SJSA1 (cell line): ENCODE measurements around the gene TUBB1. TPM values are rescaled to one million over a fixed set of nuclear protein-coding genes. Genes with fewer than 3 reads are reported as not detected.
"Not testable (repeated sequence)": the region's sequence is repeated elsewhere in the genome, so short reads cannot be mapped to it uniquely, and the experiment has no call there.

Experiments
- DNase-seq, 2 experiments: peaks; one replicate each; pipeline ENCODE4 v3.0.0-alpha.2; 2015 to 2020; ENCODE audit warnings: low spot score in 2 of 2, low read depth in 1 of 2
- H3K27ac ChIP-seq: fragments of 250-450 bp; sonication (Bioruptor Pico); 2 replicates; pipeline ENCODE4 v1.5.1; 2020; ENCODE audit warnings: mild to moderate bottlenecking, moderate library complexity
- H3K27me3 ChIP-seq: fragments of 250-450 bp; sonication (Bioruptor Pico); replicated peaks from 2 replicates; pipeline ENCODE4 v1.5.1; 2020; ENCODE audit warnings: mild to moderate bottlenecking, moderate library complexity
- H3K36me3 ChIP-seq: fragments of 250-450 bp; sonication (Bioruptor Pico); 2 replicates; pipeline ENCODE4 v1.5.1; 2020; ENCODE audit warnings: mild to moderate bottlenecking
- H3K4me1 ChIP-seq: fragments of 250-450 bp; sonication (Bioruptor Pico); replicated peaks from 2 replicates; pipeline ENCODE4 v1.6.1; 2021; ENCODE audit warnings: mild to moderate bottlenecking
- H3K4me3 ChIP-seq: fragments of 250-450 bp; sonication (Bioruptor Pico); 2 replicates; pipeline ENCODE4 v1.5.1; 2020; ENCODE audit warnings: mild to moderate bottlenecking
- H3K9me3 ChIP-seq: fragments of 250-450 bp; sonication (Bioruptor Pico); replicated peaks from 2 replicates; pipeline ENCODE4 v1.5.1; 2020; ENCODE audit warnings: mild to moderate bottlenecking
- total RNA-seq: library from RNA; depleted of rRNA; stranded (reverse); fragments of >200 nt; shearing (Covaris generic); gene quantifications from 2 replicates; pipeline ENCODE4 v1.2.3, GENCODE V29; 2014

TUBB1 gene
- total RNA-seq, 1 experiment from 2014 or later = 0.05 TPM

- peaks cover 59% of the 10 kb centered on the region for H3K36me3 ChIP-seq
- H3K9me3 ChIP-seq = no peaks in the 10 kb centered on the region
- peak overlapping the region; percentile 78 for H3K4me3 ChIP-seq
- H3K4me1 ChIP-seq = peaks cover 41% of the 10 kb centered on the region
- peak overlapping the region; percentile 71 for H3K27ac ChIP-seq
- H3K27me3 ChIP-seq = no peaks in the 10 kb centered on the region
- DNase-seq = no peak
These were observed 12.9 kb upstream of the TUBB1 start for GRCh38 chr20:59006167-59006863.

GRCh38 chr20:59006864-59007664 lies 12.2 kb upstream of the TUBB1 start, which contains the start of gene CTSZ:
TSS of gene CTSZ (minus strand) at chr20:59007254. CDS start at chr20:59007128, 126 bp downstream.
- Histone ChIP-seq H3K27me3 (no peaks in the 10 kb centered on the region), H3K36me3 (peaks cover 51% of the 10 kb centered on the region), H3K9me3 (no peaks in the 10 kb centered on the region), H3K4me1 (peaks cover 49% of the 10 kb centered on the region), H3K27ac (peak within 1 kb of the TSS; percentile 71), H3K4me3 (peak within 1 kb of the TSS; percentile 78)
- DNase-seq = peak in 1 of 2 experiments; percentile 37

GRCh38 chr20:59007665-59008511 lies 11.3 kb upstream of the TUBB1 start:
- peaks cover 54% of the 10 kb centered on the region for H3K4me1 ChIP-seq
- peaks cover 44% of the 10 kb centered on the region for H3K36me3 ChIP-seq
- no peaks in the 10 kb centered on the region for H3K9me3 ChIP-seq
- DNase-seq = no peak
- H3K4me3 ChIP-seq = peak overlapping the region; percentile 78
- no peaks in the 10 kb centered on the region for H3K27me3 ChIP-seq
- peak overlapping the region; percentile 71 for H3K27ac ChIP-seq

GRCh38 chr20:59008715-59009336 lies 10.4 kb upstream of the TUBB1 start:
- Histone ChIP-seq H3K36me3 (peaks cover 35% of the 10 kb centered on the region), H3K4me1 (peaks cover 63% of the 10 kb centered on the region), H3K27me3 (no peaks in the 10 kb centered on the region), H3K4me3 (no peak overlapping the region), H3K27ac (no peak overlapping the region), H3K9me3 (no peaks in the 10 kb centered on the region)
- peak in 1 of 2 experiments; percentile 32 for DNase-seq

- Histone ChIP-seq H3K27ac (peak overlapping the region; percentile 99), H3K27me3 (no peaks in the 10 kb centered on the region), H3K4me1 (peaks cover 72% of the 10 kb centered on the region), H3K36me3 (peaks cover 18% of the 10 kb centered on the region), H3K9me3 (no peaks in the 10 kb centered on the region), H3K4me3 (no peak overlapping the region)
- DNase-seq = peak in 1 of 2 experiments; percentile 36
These were observed 8.8 kb upstream of the TUBB1 start for GRCh38 chr20:59010321-59010994.

GRCh38 chr20:59010995-59011873 lies 8.0 kb upstream of the TUBB1 start:
- Histone ChIP-seq H3K4me1 (peaks cover 65% of the 10 kb centered on the region), H3K4me3 (no peak overlapping the region), H3K36me3 (peaks cover 12% of the 10 kb centered on the region), H3K27ac (peak overlapping the region; percentile 99), H3K27me3 (no peaks in the 10 kb centered on the region), H3K9me3 (no peaks in the 10 kb centered on the region)
- DNase-seq = peak; percentile 91 to 92

GRCh38 chr20:59011874-59012157 lies 7.4 kb upstream of the TUBB1 start:
- peak overlapping the region; percentile 99 for H3K27ac ChIP-seq

GRCh38 chr20:59013031-59013951 lies 5.9 kb upstream of the TUBB1 start:
- Histone ChIP-seq H3K9me3 (no peaks in the 10 kb centered on the region), H3K4me1 (peaks cover 62% of the 10 kb centered on the region), H3K4me3 (no peak overlapping the region), H3K27ac (peak overlapping the region; percentile 68), H3K27me3 (no peaks in the 10 kb centered on the region), H3K36me3 (no peaks in the 10 kb centered on the region)
- no peak for DNase-seq

More at GRCh38 chr20:59011874-59012157, 7.4 kb upstream of the TUBB1 start:
- not testable (repeated sequence) for DNase-seq, H3K4me3 ChIP-seq, H3K9me3 ChIP-seq, H3K36me3 ChIP-seq, H3K27me3 ChIP-seq
- H3K4me1 ChIP-seq = peaks cover 65% of the 10 kb centered on the region

GRCh38 chr20:59013959-59014608 lies 5.1 kb upstream of the TUBB1 start:
- H3K4me1 ChIP-seq = peaks cover 62% of the 10 kb centered on the region
- no peaks in the 10 kb centered on the region for H3K9me3 ChIP-seq
- no peak overlapping the region for H3K4me3 ChIP-seq
- peak; percentile 66 to 78 for DNase-seq
- no peaks in the 10 kb centered on the region for H3K27me3 ChIP-seq
- H3K36me3 ChIP-seq = peaks cover under 1% of the 10 kb centered on the region; the same call in 1 of the 2 replicates
- peak overlapping the region; percentile 68 for H3K27ac ChIP-seq

GRCh38 chr20:59014680-59015389 lies 4.4 kb upstream of the TUBB1 start:
- Histone ChIP-seq H3K9me3 (no peaks in the 10 kb centered on the region), H3K4me1 (peaks cover 62% of the 10 kb centered on the region), H3K4me3 (no peak overlapping the region), H3K27ac (peak overlapping the region; percentile 68), H3K36me3 (peaks cover 2% of the 10 kb centered on the region; the same call in 1 of the 2 replicates), H3K27me3 (no peaks in the 10 kb centered on the region)
- DNase-seq = no peak
